BJ (cell line): ENCODE measurements around the gene CPS1. TPM values are rescaled to one million over a fixed set of nuclear protein-coding genes. Genes with fewer than 3 reads are reported as not detected.

Experiments
- CTCF ChIA-PET: fragments of 350-600 bp; formaldehyde crosslinking; extraction: SDS; loops from one replicate; lab custom pipeline; 2021; ENCODE audit warnings: antibody characterized with exemption, inconsistent platforms; lab: Yijun Ruan, JAX
- POLR2A ChIA-PET: fragments of 300-600 bp; sonication (Branson Sonifier 250); formaldehyde crosslinking; extraction: SDS; loops from one replicate; lab custom pipeline; 2021; ENCODE audit warnings: antibody characterized with exemption; lab: Charles Lee
- DNase-seq: peaks from one replicate; pipeline ENCODE4 v3.0.0-alpha.2; 2011; ENCODE audit warnings: low read depth
- H3K27me3 ChIP-seq: 2 replicates; pipeline ENCODE4 v1.6.0; 2011; ENCODE audit warnings: low read length; ENCODE audit not compliant: control insufficient read depth, insufficient read depth
- H3K36me3 ChIP-seq: 2 replicates; pipeline ENCODE4 v1.5.1; 2011; ENCODE audit warnings: low read length; ENCODE audit not compliant: control insufficient read depth, insufficient read depth
- H3K4me3 ChIP-seq: 2 replicates; pipeline ENCODE4 v1.5.1; 2011; ENCODE audit warnings: low read depth, mild to moderate bottlenecking, control low read depth, low read length
- CTCF ChIP-seq: IDR thresholded peaks from 2 replicates; pipeline ENCODE4 v1.5.1; 2011; ENCODE audit warnings: low read depth, mild to moderate bottlenecking, control low read depth, inconsistent platforms, low read length, moderate library complexity; ENCODE audit not compliant: insufficient read depth
- polyA plus RNA-seq: library from polyadenylated mRNA; depleted of rRNA; stranded (reverse); fragments of >200 nt; gene quantifications from 2 replicates; pipeline ENCODE4 v1.2.3, GENCODE V29; 2011

CPS1 gene
- polyA plus RNA-seq, 1 experiment = 10.9 TPM

GRCh38 chr2:210642333-210642732, 85.9 kb downstream of the CPS1 start:
- TF ChIP-seq CTCF = no peak
- ChIA-PET CTCF (no interaction called here), POLR2A (no interaction called here)

GRCh38 chr2:210647151-210647550, 90.8 kb downstream of the CPS1 start:
- no peak for TF ChIP-seq CTCF
- POLR2A ChIA-PET = interaction anchor here (0.7 kb wide), 1 partner anchor 11 kb away, joined by 3 read pairs; no protein-coding TSS in a partner anchor
- no peaks in the 10 kb centered on the region for H3K27me3 ChIP-seq
- no peak for DNase-seq
- no peaks in the 10 kb centered on the region for H3K36me3 ChIP-seq
- CTCF ChIA-PET = no interaction called here
- H3K4me3 ChIP-seq = no peak overlapping the region

More at GRCh38 chr2:210642333-210642732, 85.9 kb downstream of the CPS1 start:
- no peak overlapping the region for H3K4me3 ChIP-seq
- DNase-seq = no peak
- no peaks in the 10 kb centered on the region for H3K27me3 ChIP-seq
- H3K36me3 ChIP-seq = no peaks in the 10 kb centered on the region

GRCh38 chr2:210654091-210654490, 97.7 kb downstream of the CPS1 start:
- Histone ChIP-seq H3K4me3 (no peak overlapping the region), H3K36me3 (no peaks in the 10 kb centered on the region), H3K27me3 (no peaks in the 10 kb centered on the region)
- no peak for TF ChIP-seq CTCF
- ChIA-PET CTCF (no interaction called here), POLR2A (no interaction called here)
- DNase-seq = no peak

- no peak for TF ChIP-seq CTCF
- Histone ChIP-seq H3K36me3 (no peaks in the 10 kb centered on the region), H3K27me3 (no peaks in the 10 kb centered on the region), H3K4me3 (no peak overlapping the region)
- CTCF ChIA-PET = interaction anchor here (1.1 kb wide), 1 partner anchor 20 kb away, joined by 3 read pairs; no protein-coding TSS in a partner anchor
- DNase-seq = no peak
- POLR2A ChIA-PET = no interaction called here
Measured at GRCh38 chr2:210655229-210655975, 99.0 kb downstream of the CPS1 start.

GRCh38 chr2:210657874-210658273, 101.5 kb downstream of the CPS1 start:
- no peak for DNase-seq
- no peak for TF ChIP-seq CTCF
- ChIA-PET CTCF (interaction anchor here (1.1 kb wide), 1 partner anchor 59 kb away, joined by 3 read pairs; no protein-coding TSS in a partner anchor), POLR2A (interaction anchor here (0.5 kb wide), 1 partner anchor 11 kb away, joined by 3 read pairs; no protein-coding TSS in a partner anchor)
- H3K36me3 ChIP-seq = no peaks in the 10 kb centered on the region
- no peak overlapping the region for H3K4me3 ChIP-seq
- H3K27me3 ChIP-seq = no peaks in the 10 kb centered on the region
